Mesothelial cell of epicardium (in vitro differentiated cells): ENCODE measurements around the gene HNRNPH1. TPM values are rescaled to one million over a fixed set of nuclear protein-coding genes. Genes with fewer than 3 reads are reported as not detected.

ENCODE experiments used
- DNase-seq, 2 experiments: peaks; one replicate each; pipeline ENCODE4 v3.0.0; 2021; ENCODE audit warnings: low spot score in 2 of 2; ENCODE audit not compliant: unreplicated experiment in 2 of 2
- H3K27ac Mint-ChIP-seq: 2 replicates; pipeline ENCODE4 v1.8.0; 2021; ENCODE audit warnings: mixed read lengths
- H3K27me3 Mint-ChIP-seq: 2 replicates; pipeline ENCODE4 v1.8.0; 2021; ENCODE audit warnings: low read depth, mixed read lengths
- H3K36me3 Mint-ChIP-seq: 2 replicates; pipeline ENCODE4 v1.8.0; 2021; ENCODE audit warnings: mixed read lengths
- H3K4me1 Mint-ChIP-seq: 2 replicates; pipeline ENCODE4 v1.8.0; 2021; ENCODE audit warnings: mixed read lengths
- H3K4me3 Mint-ChIP-seq: 2 replicates; pipeline ENCODE4 v1.8.0; 2021; ENCODE audit warnings: mild to moderate bottlenecking, moderate library complexity, mixed read lengths
- H3K9me3 Mint-ChIP-seq: 2 replicates; pipeline ENCODE4 v1.8.0; 2021; ENCODE audit warnings: mixed read lengths
- CTCF ChIP-seq: fragments of 200-600 bp; sonication (generic); IDR thresholded peaks from one replicate; pipeline ENCODE4 v1.5.0; 2021; ENCODE audit warnings: antibody characterized with exemption; ENCODE audit not compliant: unreplicated experiment
- total RNA-seq: library from RNA; stranded (reverse); gene quantifications from 3 replicates; pipeline ENCODE4 v1.2.1, GENCODE V29; 2021

HNRNPH1 gene
- total RNA-seq, 1 donor from 2014 or later, result 1,105 TPM

- H3K4me1 Mint-ChIP-seq, result peaks cover 21% of the 10 kb centered on the region
- DNase-seq, result no peak
Measured at GRCh38 chr5:179609834-179610108, 13.7 kb downstream of the HNRNPH1 start.

GRCh38 chr5:179608131-179608581 lies 15.3 kb downstream of the HNRNPH1 start:
- Mint-ChIP-seq H3K27me3 (no peaks in the 10 kb centered on the region), H3K27ac (peak overlapping the region; percentile 41), H3K36me3 (peaks cover 33% of the 10 kb centered on the region), H3K4me3 (no peak overlapping the region), H3K4me1 (peaks cover 15% of the 10 kb centered on the region), H3K9me3 (no peaks in the 10 kb centered on the region)
- DNase-seq, result no peak
- TF ChIP-seq CTCF, result no peak

More at GRCh38 chr5:179609834-179610108, 13.7 kb downstream of the HNRNPH1 start:
- no peaks in the 10 kb centered on the region for H3K27me3 Mint-ChIP-seq
- H3K4me3 Mint-ChIP-seq, result no peak overlapping the region
- peaks cover 41% of the 10 kb centered on the region for H3K36me3 Mint-ChIP-seq
- TF ChIP-seq CTCF, result no peak
- no peaks in the 10 kb centered on the region for H3K9me3 Mint-ChIP-seq
- peak overlapping the region; percentile 27 for H3K27ac Mint-ChIP-seq

- Mint-ChIP-seq H3K4me1 (peaks cover 9% of the 10 kb centered on the region), H3K9me3 (no peaks in the 10 kb centered on the region), H3K36me3 (peaks cover 29% of the 10 kb centered on the region), H3K27me3 (no peaks in the 10 kb centered on the region), H3K27ac (peak overlapping the region; percentile 79), H3K4me3 (no peak overlapping the region)
- DNase-seq, result no peak
- no peak for TF ChIP-seq CTCF
Measured at GRCh38 chr5:179607160-179607931, 16.1 kb downstream of the HNRNPH1 start.

- no peak overlapping the region for H3K4me3 Mint-ChIP-seq
- no peaks in the 10 kb centered on the region for H3K9me3 Mint-ChIP-seq
- no peak for TF ChIP-seq CTCF
- H3K4me1 Mint-ChIP-seq, result peaks cover 7% of the 10 kb centered on the region
- no peak for DNase-seq
- no peaks in the 10 kb centered on the region for H3K27me3 Mint-ChIP-seq
- peak overlapping the region; percentile 79 for H3K27ac Mint-ChIP-seq
- H3K36me3 Mint-ChIP-seq, result peaks cover 28% of the 10 kb centered on the region
Measured at GRCh38 chr5:179606910-179607159, 16.6 kb downstream of the HNRNPH1 start.

GRCh38 chr5:179606071-179606909 lies 17.2 kb downstream of the HNRNPH1 start:
- Mint-ChIP-seq H3K36me3 (peaks cover 27% of the 10 kb centered on the region), H3K4me1 (peaks cover 5% of the 10 kb centered on the region), H3K27me3 (no peaks in the 10 kb centered on the region), H3K27ac (peak overlapping the region; percentile 47), H3K4me3 (no peak overlapping the region), H3K9me3 (no peaks in the 10 kb centered on the region)
- no peak for TF ChIP-seq CTCF
- no peak for DNase-seq
